ENCODE data around the gene RAD52. TPM values are rescaled to one million over a fixed set of nuclear protein-coding genes. Genes with fewer than 3 reads are reported as not detected.

Gene RAD52
- total RNA-seq, 1 experiment from 2014 or later = 27.9 TPM

DNA sequence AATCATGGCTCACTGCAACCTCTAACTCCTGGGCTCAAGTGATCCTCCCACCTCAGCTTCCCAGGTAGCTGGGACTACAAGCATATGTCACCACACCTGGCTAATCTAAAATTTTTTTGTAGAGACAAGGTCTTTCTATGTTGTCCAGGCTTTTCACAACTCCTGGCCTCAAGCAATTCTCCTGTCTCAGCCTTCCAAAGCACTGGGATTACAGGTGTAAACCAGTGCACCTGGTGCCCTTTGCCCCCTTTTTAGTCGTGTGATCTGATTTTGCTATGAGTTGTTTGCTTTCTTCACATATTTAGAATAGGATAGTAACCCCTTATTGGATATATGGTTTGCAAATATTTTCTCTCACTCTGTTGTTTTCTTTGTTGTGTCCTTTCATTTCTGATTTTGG lies 1.7 kb upstream of the RAD52 start:
- H3K27ac Mint-ChIP-seq (ENCODE audit: low read depth, unreplicated experiment) = no peak overlapping the region
- H3K9me3 Mint-ChIP-seq (ENCODE audit: unreplicated experiment) = no peaks in the 10 kb centered on the region
- DNase-seq (ENCODE audit: unreplicated experiment) = no peak
- no TSS peak for BruUV-seq (replicated peaks)
- POLR2A ChIA-PET = interaction anchor here (0.6 to 4.6 kb wide), 5 partner anchors 17 to 201 kb away, joined by 3 to 59 read pairs (median 4); partner anchors contain the start of genes ERC1 and WNK1
- peaks cover 20% of the 10 kb centered on the region for H3K4me1 Mint-ChIP-seq (ENCODE audit: insufficient read depth, unreplicated experiment)
- H3K27me3 Mint-ChIP-seq (ENCODE audit: insufficient read depth, unreplicated experiment) = no peaks in the 10 kb centered on the region
- TF ChIP-seq CTCF (IDR thresholded peaks at IDR 0.05; ENCODE audit: unreplicated experiment) = no peak
- no peak overlapping the region for H3K4me3 Mint-ChIP-seq (ENCODE audit: unreplicated experiment)
- intact Hi-C loops (cut with micrococcal nuclease) = no loop called here
- peaks cover 1% of the 10 kb centered on the region for H3K36me3 Mint-ChIP-seq (ENCODE audit: insufficient read depth, unreplicated experiment)
- CTCF ChIA-PET = interaction anchor here (0.6 to 1.8 kb wide), 10 partner anchors 30 to 382 kb away, joined by 3 to 9 read pairs (median 4); no protein-coding TSS in a partner anchor

DNA sequence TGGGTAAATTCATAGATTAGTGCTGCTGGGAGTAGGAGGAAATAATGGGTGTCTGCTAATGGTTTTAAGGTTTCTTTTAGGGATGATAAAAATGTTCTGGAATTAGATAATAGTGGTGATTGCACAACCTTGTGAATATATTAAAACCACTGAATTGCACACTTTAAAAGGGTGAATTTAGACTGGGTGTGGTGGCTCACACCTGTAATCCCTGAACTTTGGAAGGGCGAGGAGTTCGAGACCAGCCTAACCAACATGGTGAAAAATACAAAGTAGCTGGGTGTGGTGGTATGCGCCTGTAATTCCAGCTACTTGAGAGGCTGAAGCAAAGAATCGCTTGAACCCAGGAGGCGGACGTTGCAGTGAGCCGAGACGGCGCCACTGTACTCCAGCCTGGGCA lies 1.3 kb downstream of the RAD52 start:
- Mint-ChIP-seq H3K9me3 (ENCODE audit: unreplicated experiment) (no peaks in the 10 kb centered on the region), H3K4me3 (ENCODE audit: unreplicated experiment) (peak overlapping the region; percentile 96), H3K27ac (ENCODE audit: low read depth, unreplicated experiment) (peak overlapping the region; percentile 86), H3K4me1 (ENCODE audit: insufficient read depth, unreplicated experiment) (peaks cover 19% of the 10 kb centered on the region), H3K36me3 (ENCODE audit: insufficient read depth, unreplicated experiment) (peaks cover 24% of the 10 kb centered on the region), H3K27me3 (ENCODE audit: insufficient read depth, unreplicated experiment) (no peaks in the 10 kb centered on the region)
- no peak for DNase-seq (ENCODE audit: unreplicated experiment)
- BruUV-seq (replicated peaks) = no TSS peak
- ChIA-PET CTCF (interaction anchor here (0.7 to 2.2 kb wide), 4 partner anchors 44 to 378 kb away, joined by 3 to 17 read pairs (median 10); no protein-coding TSS in a partner anchor), POLR2A (interaction anchor here (0.6 to 4.6 kb wide), 18 partner anchors 7 to 645 kb away, joined by 3 to 59 read pairs (median 6); partner anchors contain the start of genes ERC1 and WNK1)
- intact Hi-C loops (cut with micrococcal nuclease) = loop anchor here (2.0 to 5.0 kb wide), 3 partner anchors 43 to 659 kb away; partner anchors contain the start of gene ERC1
- TF ChIP-seq CTCF (IDR thresholded peaks at IDR 0.05; ENCODE audit: unreplicated experiment) = no peak

DNA sequence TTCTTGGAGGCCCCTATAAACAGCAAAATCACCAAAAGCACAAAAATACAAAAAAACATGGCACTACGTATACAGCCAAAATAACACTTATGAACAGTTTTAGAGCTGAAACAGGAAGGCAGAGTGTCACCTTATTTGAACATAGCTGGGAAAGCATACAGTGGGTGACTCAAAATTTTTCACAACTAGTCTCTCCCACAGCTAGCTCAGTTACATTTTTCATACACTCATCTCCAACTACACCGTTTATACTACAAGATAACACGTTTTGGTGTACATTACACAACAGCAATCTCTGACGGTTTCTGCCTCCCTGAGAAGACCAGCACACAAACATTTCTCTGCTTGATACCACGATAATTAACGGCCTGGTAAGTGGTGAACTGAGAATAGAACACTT lies 2.9 kb downstream of the RAD52 start:
- ChIA-PET CTCF (interaction anchor here (0.6 to 1.8 kb wide), 5 partner anchors 14 to 416 kb away, joined by 3 to 10 read pairs (median 4); no protein-coding TSS in a partner anchor), POLR2A (interaction anchor here (0.7 to 2.0 kb wide), 7 partner anchors 9 to 169 kb away, joined by 3 to 7 read pairs (median 3); partner anchors contain the start of gene ERC1)
- H3K9me3 Mint-ChIP-seq (ENCODE audit: unreplicated experiment) = no peaks in the 10 kb centered on the region
- BruUV-seq (replicated peaks) = no TSS peak
- no peak overlapping the region for H3K4me3 Mint-ChIP-seq (ENCODE audit: unreplicated experiment)
- no peak for TF ChIP-seq CTCF (IDR thresholded peaks at IDR 0.05; ENCODE audit: unreplicated experiment)
- intact Hi-C loops (cut with micrococcal nuclease) = loop anchor here (5.0 kb wide), 2 partner anchors 146 to 661 kb away; no protein-coding TSS in a partner anchor
- peak overlapping the region; percentile 37 for H3K27ac Mint-ChIP-seq (ENCODE audit: low read depth, unreplicated experiment)
- H3K4me1 Mint-ChIP-seq (ENCODE audit: insufficient read depth, unreplicated experiment) = peaks cover 19% of the 10 kb centered on the region
- no peaks in the 10 kb centered on the region for H3K27me3 Mint-ChIP-seq (ENCODE audit: insufficient read depth, unreplicated experiment)
- DNase-seq (ENCODE audit: unreplicated experiment) = no peak
- H3K36me3 Mint-ChIP-seq (ENCODE audit: insufficient read depth, unreplicated experiment) = peaks cover 33% of the 10 kb centered on the region

GRCh38 chr12:946212-946611 lies 3.3 kb downstream of the RAD52 start:
- CTCF ChIA-PET = interaction anchor here (0.6 to 1.8 kb wide), 4 partner anchors 13 to 416 kb away, joined by 3 to 10 read pairs (median 4); no protein-coding TSS in a partner anchor
- peaks cover 19% of the 10 kb centered on the region for H3K4me1 Mint-ChIP-seq (ENCODE audit: insufficient read depth, unreplicated experiment)
- peak overlapping the region; percentile 37 for H3K27ac Mint-ChIP-seq (ENCODE audit: low read depth, unreplicated experiment)
- no peaks in the 10 kb centered on the region for H3K27me3 Mint-ChIP-seq (ENCODE audit: insufficient read depth, unreplicated experiment)
- H3K9me3 Mint-ChIP-seq (ENCODE audit: unreplicated experiment) = no peaks in the 10 kb centered on the region
- no peak for DNase-seq (ENCODE audit: unreplicated experiment)
- intact Hi-C loops (cut with micrococcal nuclease) = loop anchor here (5.0 kb wide), 2 partner anchors 146 to 661 kb away; no protein-coding TSS in a partner anchor
- TF ChIP-seq CTCF (IDR thresholded peaks at IDR 0.05; ENCODE audit: unreplicated experiment) = no peak
- peaks cover 35% of the 10 kb centered on the region for H3K36me3 Mint-ChIP-seq (ENCODE audit: insufficient read depth, unreplicated experiment)
- no peak overlapping the region for H3K4me3 Mint-ChIP-seq (ENCODE audit: unreplicated experiment)
- POLR2A ChIA-PET = interaction anchor here (0.7 to 2.0 kb wide), 6 partner anchors 9 to 170 kb away, joined by 3 to 7 read pairs (median 3); partner anchors contain the start of gene ERC1
- TSS peak; percentile 6 for BruUV-seq (replicated peaks)

All from MCF 10A (cell line).